K562 (cell line): ENCODE measurements around the gene INSR. TPM values are rescaled to one million over a fixed set of nuclear protein-coding genes. Genes with fewer than 3 reads are reported as not detected.

ENCODE experiments used
- ATAC-seq: fragments of 200-7000 bp; cut with Tn5 transposase; 3 replicates; pipeline ENCODE4 v1.9.1; 2020; ENCODE audit warnings: moderate library complexity
- BruUV-seq: library from RNA; stranded (reverse); fragments of 400-500 nt; replicated peaks from 2 replicates; lab custom pipeline; 2021; lab: Mats Ljungman, UMichigan
- CTCF ChIA-PET: fragments of 300-600 bp; formaldehyde crosslinking; extraction: SDS; loops from one replicate; lab custom pipeline; 2021; ENCODE audit warnings: low intra/inter-chr PET ratio; lab: Yijun Ruan, JAX
- POLR2A ChIA-PET: fragments of 300-600, 350-650 bp; sonication (Branson Sonifier 250); formaldehyde crosslinking; extraction: SDS; loops from one replicate; lab custom pipeline; 2021; ENCODE audit warnings: antibody characterized with exemption, inconsistent platforms; lab: Yijun Ruan, JAX
- DNase-seq, 4 experiments: peaks; one replicate each; pipeline versions ENCODE4 v3.0.0 to v3.0.0-alpha.2; 2011 to 2018; ENCODE audit warnings: low spot score in 3 of 4, mixed read lengths in 3 of 4; ENCODE audit errors: extremely low read depth in 1 of 4
- FAIRE-seq: peaks from 2 replicates; lab custom pipeline; 2011; peaks lifted over from hg19 to GRCh38; lab: Jason Lieb, UNC
- H2AFZ ChIP-seq: 2 replicates; pipeline ENCODE4 v1.6.0; 2011; ENCODE audit warnings: low read depth, low read length, control low read depth, inconsistent platforms
- H3K27ac ChIP-seq: fragments of 200-600 bp; 3 replicates; pipeline ENCODE4 v1.8.0; 2011; ENCODE audit warnings: low read depth, mild to moderate bottlenecking, control low read depth, inconsistent platforms, low read length, moderate library complexity, mixed read lengths; ENCODE audit errors: extremely low read depth
- H3K27me3 ChIP-seq, 2 experiments: fragments of 300-600 bp in 1 of 2; 2 replicates in 1 of 2; 3 replicates in 1 of 2; pipeline versions ENCODE4 v1.6.0 to v1.8.0; 2011; ENCODE audit warnings: inconsistent platforms in 2 of 2, low read length in 2 of 2, mild to moderate bottlenecking in 1 of 2, mixed read lengths in 1 of 2, moderate library complexity in 1 of 2; ENCODE audit not compliant: control insufficient read depth in 2 of 2, insufficient read depth in 2 of 2
- H3K36me3 ChIP-seq: fragments of 300-600 bp; 3 replicates; pipeline ENCODE4 v1.8.0; 2011; ENCODE audit warnings: mild to moderate bottlenecking, low read length, inconsistent platforms; ENCODE audit not compliant: control insufficient read depth, insufficient read depth
- H3K4me1 ChIP-seq, 2 experiments: fragments of 200-600 bp in 1 of 2; replicated peaks in 1 of 2; 2 replicates in 1 of 2; 3 replicates in 1 of 2; pipeline versions ENCODE4 v1.5.1 to v1.8.0; 2011; ENCODE audit warnings: inconsistent platforms in 2 of 2, low read length in 2 of 2, mild to moderate bottlenecking in 1 of 2, mixed read lengths in 1 of 2, moderate library complexity in 1 of 2; ENCODE audit not compliant: control insufficient read depth in 2 of 2, insufficient read depth in 2 of 2
- H3K4me2 ChIP-seq: 2 replicates; pipeline ENCODE4 v1.6.1; 2011; ENCODE audit warnings: low read length, control low read depth, inconsistent platforms, mixed read lengths; ENCODE audit not compliant: insufficient read depth
- H3K4me3 ChIP-seq: fragments of 200-600 bp; sonication (generic), shearing (Covaris generic); 2 replicates; pipeline ENCODE4 v1.5.1; 2016; ENCODE audit warnings: control low read depth, inconsistent platforms
- H3K79me2 ChIP-seq: fragments of 200-600 bp; 3 replicates; pipeline ENCODE4 v1.8.0; 2011; ENCODE audit warnings: low read length, inconsistent platforms; ENCODE audit not compliant: control insufficient read depth, insufficient read depth
- H3K9ac ChIP-seq, 2 experiments: 2 replicates each; pipeline versions ENCODE4 v1.6.0 to v1.6.1; 2011; ENCODE audit warnings: low read depth in 2 of 2, low read length in 2 of 2, control low read depth in 1 of 2, inconsistent platforms in 1 of 2, mild to moderate bottlenecking in 1 of 2, mixed read lengths in 1 of 2; ENCODE audit not compliant: insufficient read depth in 1 of 2
- H3K9me1 ChIP-seq: one replicate; pipeline ENCODE4 v1.6.0; 2011; ENCODE audit warnings: inconsistent platforms, mild to moderate bottlenecking, low read length, moderate library complexity; ENCODE audit not compliant: control insufficient read depth, insufficient read depth
- H3K9me3 ChIP-seq: replicated peaks from 2 replicates; pipeline ENCODE4 v1.5.1; 2011; ENCODE audit warnings: low read depth, low read length, inconsistent platforms; ENCODE audit not compliant: control insufficient read depth, insufficient read depth
- H4K20me1 ChIP-seq: replicated peaks from 2 replicates; pipeline ENCODE4 v1.6.1; 2011; ENCODE audit warnings: low read length, inconsistent platforms, mixed read lengths; ENCODE audit not compliant: control insufficient read depth, insufficient read depth
- DMBX1 ChIP-seq: fragments of 250-450 bp; sonication (Bioruptor Pico); IDR thresholded peaks from 2 replicates; pipeline ENCODE4 v1.8.0; 2022; ENCODE audit warnings: inconsistent platforms, mild to moderate bottlenecking, moderate library complexity, borderline replicate concordance
- PHF21A ChIP-seq: fragments of 450-650 bp; IDR thresholded peaks from 2 replicates; pipeline ENCODE4 v1.6.1; 2017; ENCODE audit warnings: low read depth, borderline replicate concordance
- in situ Hi-C: fragments of 300-500 bp; cut with MboI; formaldehyde crosslinking; loops from 4 replicates; pipeline ENCODE4 v1.15.0; 2018; ENCODE audit warnings: inconsistent platforms, mixed read lengths
- intact Hi-C: fragments of 100-400 bp; cut with micrococcal nuclease; formaldehyde crosslinking; loops from 2 replicates; pipeline ENCODE4 v1.14.2; 2022
- polyA plus RNA-seq, 8 experiments: library from polyadenylated mRNA; depleted of rRNA in 4 of 8; stranded (reverse) in 5 of 8; unstranded in 3 of 8; fragments of >200 nt; fragmentation: Nextera tagmentation in 2 of 8; fragmentation: Illumina TruSeq in 1 of 8; extraction: Ambion mirVana in 2 of 8; extraction: Trizol in 1 of 8; gene quantifications; 2 replicates each; pipeline versions ENCODE4 v1.2.1 to v1.2.3, GENCODE V29; 2011 to 2014; ENCODE audit warnings: inconsistent platforms in 1 of 8, missing spikeins in 1 of 8
- total RNA-seq, 7 experiments: library from RNA; depleted of rRNA in 6 of 7; stranded (reverse); fragments of >200 nt in 6 of 7; fragmentation: Illumina TruSeq in 2 of 7; extraction: Trizol in 2 of 7; gene quantifications; 2 replicates each; pipeline versions ENCODE4 v1.2.1 to v1.2.3, GENCODE V29; 2011 to 2021; ENCODE audit warnings: low replicate concordance in 1 of 7
- TF ChIP-seq, protein P1 (sequence below): sonication (generic); formaldehyde crosslinking; IDR thresholded peaks from 2 replicates; pipeline ENCODE4 v1.8.0; 2022; ENCODE audit warnings: missing genetic modification reagents, mild to moderate bottlenecking, borderline replicate concordance
- TF ChIP-seq, protein P2 (sequence below): fragments of 450-650 bp; IDR thresholded peaks from 2 replicates; pipeline ENCODE4 v1.6.1; 2017; ENCODE audit warnings: antibody characterized with exemption, mild to moderate bottlenecking

The INSR gene
- total and polyA plus RNA-seq, 9 of the 15 experiments (the other 6 are each of a cell fraction or from before 2014, with no cell fraction given), result 0.04 to 0.88 (median 0.41) TPM

DNA sequence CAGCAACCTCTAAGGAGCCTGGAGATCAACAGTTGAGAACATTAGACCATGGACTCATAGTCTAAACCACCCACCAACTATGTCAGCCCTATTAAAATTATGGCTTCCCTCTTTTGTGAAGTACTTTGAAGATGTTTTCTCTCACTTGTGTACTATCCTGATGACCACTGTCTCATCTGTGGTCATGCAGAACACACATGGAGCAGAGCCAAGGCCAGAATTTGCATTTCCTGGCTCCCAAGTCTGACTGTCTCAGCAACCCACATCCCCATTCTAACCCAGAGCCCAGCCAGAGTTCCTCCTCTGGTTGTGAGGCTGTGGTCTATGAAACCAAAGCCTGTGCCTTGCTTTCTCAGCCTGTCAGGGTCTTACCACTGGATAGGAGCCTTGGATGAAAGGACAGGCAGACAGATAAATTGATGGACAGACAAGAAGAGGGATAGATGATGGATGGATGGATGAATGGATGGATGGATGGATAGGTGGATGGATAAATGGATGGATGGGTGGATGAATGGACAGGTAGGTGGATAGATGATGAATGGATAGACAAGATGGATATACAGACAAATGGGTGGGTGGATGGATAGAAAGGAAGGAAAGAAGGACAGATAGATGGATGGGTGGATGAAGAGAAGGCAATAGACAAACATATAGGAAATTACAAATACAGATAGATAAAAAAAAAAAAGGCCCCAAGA lies 189.3 kb downstream of the INSR start:
- no peak overlapping the region for H3K4me2 ChIP-seq
- H3K9ac ChIP-seq, result no peak overlapping the region
- no TSS peak for BruUV-seq
- H2AFZ ChIP-seq, result no peak overlapping the region
- no peaks in the 10 kb centered on the region for H3K79me2 ChIP-seq
- FAIRE-seq (no peak), ATAC-seq (no peak), DNase-seq (no peak)
- H3K27me3 ChIP-seq, result peaks cover 2 to 15% of the 10 kb centered on the region in 2 experiments; a peak in 2 of 5 replicates
- H3K4me1 ChIP-seq, result peaks cover 0 to 2% of the 10 kb centered on the region in 2 experiments; a peak in 1 of 5 replicates
- POLR2A ChIA-PET, result no interaction called here
- peaks cover 2% of the 10 kb centered on the region for H3K9me1 ChIP-seq
- in situ Hi-C loops, result loop anchor here (10.0 kb wide), 1 partner anchor 230 kb away; no protein-coding TSS in a partner anchor
- H3K4me3 ChIP-seq, result no peak overlapping the region
- intact Hi-C loops, result no loop called here
- H3K36me3 ChIP-seq, result no peaks in the 10 kb centered on the region
- H4K20me1 ChIP-seq, result no peaks in the 10 kb centered on the region
- no peak overlapping the region for H3K27ac ChIP-seq
- 0 out of 2 replicates have a peak, but pooled peaks cover 2% of the 10 kb centered on the region for H3K9me3 ChIP-seq
- CTCF ChIA-PET, result no interaction called here
- TF ChIP-seq DMBX1 (CRISPR knock-in tag), result no peak
- TF ChIP-seq PHF21A, result no peak
- TF ChIP-seq, protein P1, sequence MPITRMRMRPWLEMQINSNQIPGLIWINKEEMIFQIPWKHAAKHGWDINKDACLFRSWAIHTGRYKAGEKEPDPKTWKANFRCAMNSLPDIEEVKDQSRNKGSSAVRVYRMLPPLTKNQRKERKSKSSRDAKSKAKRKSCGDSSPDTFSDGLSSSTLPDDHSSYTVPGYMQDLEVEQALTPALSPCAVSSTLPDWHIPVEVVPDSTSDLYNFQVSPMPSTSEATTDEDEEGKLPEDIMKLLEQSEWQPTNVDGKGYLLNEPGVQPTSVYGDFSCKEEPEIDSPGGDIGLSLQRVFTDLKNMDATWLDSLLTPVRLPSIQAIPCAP (CRISPR knock-in tag), result no peak
- TF ChIP-seq, protein P2, sequence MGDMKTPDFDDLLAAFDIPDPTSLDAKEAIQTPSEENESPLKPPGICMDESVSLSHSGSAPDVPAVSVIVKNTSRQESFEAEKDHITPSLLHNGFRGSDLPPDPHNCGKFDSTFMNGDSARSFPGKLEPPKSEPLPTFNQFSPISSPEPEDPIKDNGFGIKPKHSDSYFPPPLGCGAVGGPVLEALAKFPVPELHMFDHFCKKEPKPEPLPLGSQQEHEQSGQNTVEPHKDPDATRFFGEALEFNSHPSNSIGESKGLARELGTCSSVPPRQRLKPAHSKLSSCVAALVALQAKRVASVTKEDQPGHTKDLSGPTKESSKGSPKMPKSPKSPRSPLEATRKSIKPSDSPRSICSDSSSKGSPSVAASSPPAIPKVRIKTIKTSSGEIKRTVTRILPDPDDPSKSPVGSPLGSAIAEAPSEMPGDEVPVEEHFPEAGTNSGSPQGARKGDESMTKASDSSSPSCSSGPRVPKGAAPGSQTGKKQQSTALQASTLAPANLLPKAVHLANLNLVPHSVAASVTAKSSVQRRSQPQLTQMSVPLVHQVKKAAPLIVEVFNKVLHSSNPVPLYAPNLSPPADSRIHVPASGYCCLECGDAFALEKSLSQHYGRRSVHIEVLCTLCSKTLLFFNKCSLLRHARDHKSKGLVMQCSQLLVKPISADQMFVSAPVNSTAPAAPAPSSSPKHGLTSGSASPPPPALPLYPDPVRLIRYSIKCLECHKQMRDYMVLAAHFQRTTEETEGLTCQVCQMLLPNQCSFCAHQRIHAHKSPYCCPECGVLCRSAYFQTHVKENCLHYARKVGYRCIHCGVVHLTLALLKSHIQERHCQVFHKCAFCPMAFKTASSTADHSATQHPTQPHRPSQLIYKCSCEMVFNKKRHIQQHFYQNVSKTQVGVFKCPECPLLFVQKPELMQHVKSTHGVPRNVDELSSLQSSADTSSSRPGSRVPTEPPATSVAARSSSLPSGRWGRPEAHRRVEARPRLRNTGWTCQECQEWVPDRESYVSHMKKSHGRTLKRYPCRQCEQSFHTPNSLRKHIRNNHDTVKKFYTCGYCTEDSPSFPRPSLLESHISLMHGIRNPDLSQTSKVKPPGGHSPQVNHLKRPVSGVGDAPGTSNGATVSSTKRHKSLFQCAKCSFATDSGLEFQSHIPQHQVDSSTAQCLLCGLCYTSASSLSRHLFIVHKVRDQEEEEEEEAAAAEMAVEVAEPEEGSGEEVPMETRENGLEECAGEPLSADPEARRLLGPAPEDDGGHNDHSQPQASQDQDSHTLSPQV, result no peak
